Measurements from ENCODE around the gene DPH1. TPM values are rescaled to one million over a fixed set of nuclear protein-coding genes. Genes with fewer than 3 reads are reported as not detected.
"Not testable (repeated sequence)": the region's sequence is repeated elsewhere in the genome, so short reads cannot be mapped to it uniquely, and the experiment has no call there.

DPH1 gene
- 36.8 TPM for polyA plus RNA-seq (2013, experiment 1 of 4)
- polyA plus RNA-seq (2013, experiment 2 of 4): 37.0 TPM
- 31.4 TPM for polyA plus RNA-seq (2013, experiment 3 of 4)
- 40.0 TPM for polyA plus RNA-seq (2013, experiment 4 of 4)

DNA sequence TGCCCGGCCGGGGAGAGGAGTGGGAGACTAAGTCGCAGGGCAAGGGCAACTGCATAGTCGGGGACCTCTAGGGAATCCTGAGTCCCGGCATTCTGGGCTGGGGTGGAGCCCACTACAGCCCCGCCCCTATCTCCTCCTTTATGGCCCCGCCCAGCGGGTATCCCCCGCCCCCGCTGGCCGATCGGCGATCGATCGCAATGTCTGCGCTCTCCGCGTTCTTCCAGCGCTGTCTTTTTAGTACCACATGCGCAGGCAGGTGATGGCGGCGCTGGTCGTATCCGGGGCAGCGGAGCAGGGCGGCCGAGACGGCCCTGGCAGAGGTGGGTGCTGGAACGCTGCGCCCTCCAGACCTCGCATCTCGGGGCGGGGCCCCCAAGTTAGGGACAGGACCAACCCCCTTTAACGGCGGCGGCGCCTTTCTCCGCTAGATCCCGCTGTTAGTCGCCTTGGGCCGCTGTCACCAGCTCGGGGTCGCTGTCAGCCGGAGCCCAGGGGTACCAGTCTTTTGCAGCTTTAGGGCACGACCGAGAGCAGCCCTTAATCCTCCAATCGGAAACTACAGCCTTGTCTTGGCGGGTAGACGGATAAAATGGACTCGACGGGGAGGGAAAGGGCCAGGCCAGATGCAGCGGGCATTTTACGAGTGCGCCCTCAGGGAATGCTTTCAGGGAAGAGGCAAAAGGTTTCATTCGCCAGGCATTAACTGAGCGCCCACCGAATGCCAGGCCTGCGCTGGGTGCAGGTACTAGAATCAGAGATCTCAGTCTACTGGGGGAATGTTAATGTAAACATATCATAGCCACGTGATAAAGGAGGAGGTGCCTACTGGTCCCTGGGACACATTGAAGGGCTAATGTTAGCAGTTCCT lies at the start of gene DPH1:
Gene DPH1, plus strand, starts transcription at position 243 of the 868 bp plus-strand sequence. Its CDS starts 17 bp downstream, at position 260.
- no peak within 1 kb of the TSS for H3K27ac ChIP-seq (ENCODE audit: insufficient read depth, low read depth, low read length, poor library complexity, severe bottlenecking)
- no peaks in the 10 kb centered on the region for H3K36me3 ChIP-seq (ENCODE audit: control insufficient read depth, insufficient read depth, low read length)
- H3K4me1 ChIP-seq (ENCODE audit: control insufficient read depth, insufficient read depth, low read length): peaks cover 28% of the 10 kb centered on the region
- no peaks in the 10 kb centered on the region for H3K9me3 ChIP-seq (ENCODE audit: control insufficient read depth, low read length)
- peaks cover 45% of the 10 kb centered on the region for H3K27me3 ChIP-seq (ENCODE audit: control insufficient read depth, insufficient read depth, low read length, poor library complexity, severe bottlenecking)
- H3K4me3 ChIP-seq (ENCODE audit: insufficient read depth, low read depth, low read length): peak within 1 kb of the TSS; percentile 95
- WGBS, 2 experiments: 2% methylated on average over 59 of the region's 59 CpGs

- 94 to 97% methylated on average over 8 of the region's 8 CpGs for WGBS, 2 experiments
Measured at GRCh38 chr17:1980665-1981250, 49.2 kb upstream of the DPH1 start.

GRCh38 chr17:1982793-1983366 lies 47.1 kb upstream of the DPH1 start:
- H3K4me1 ChIP-seq (ENCODE audit: control insufficient read depth, insufficient read depth, low read length): peaks cover 20% of the 10 kb centered on the region
- 76 to 77% methylated on average over 13 of the region's 13 CpGs for WGBS, 2 experiments
- not testable (repeated sequence) for H3K4me3 ChIP-seq (ENCODE audit: insufficient read depth, low read depth, low read length); H3K36me3 ChIP-seq (ENCODE audit: control insufficient read depth, insufficient read depth, low read length); H3K27me3 ChIP-seq (ENCODE audit: control insufficient read depth, insufficient read depth, low read length, poor library complexity, severe bottlenecking); H3K27ac ChIP-seq (ENCODE audit: insufficient read depth, low read depth, low read length, poor library complexity, severe bottlenecking); H3K9me3 ChIP-seq (ENCODE audit: control insufficient read depth, low read length)

More at GRCh38 chr17:1980665-1981250, 49.2 kb upstream of the DPH1 start:
- Histone ChIP-seq H3K9me3 (ENCODE audit: control insufficient read depth, low read length) (no peaks in the 10 kb centered on the region), H3K27me3 (ENCODE audit: control insufficient read depth, insufficient read depth, low read length, poor library complexity, severe bottlenecking) (peaks cover 5% of the 10 kb centered on the region), H3K4me1 (ENCODE audit: control insufficient read depth, insufficient read depth, low read length) (peaks cover 29% of the 10 kb centered on the region), H3K36me3 (ENCODE audit: control insufficient read depth, insufficient read depth, low read length) (no peaks in the 10 kb centered on the region), H3K4me3 (ENCODE audit: insufficient read depth, low read depth, low read length) (no peak overlapping the region), H3K27ac (ENCODE audit: insufficient read depth, low read depth, low read length, poor library complexity, severe bottlenecking) (no peak overlapping the region)

DNA sequence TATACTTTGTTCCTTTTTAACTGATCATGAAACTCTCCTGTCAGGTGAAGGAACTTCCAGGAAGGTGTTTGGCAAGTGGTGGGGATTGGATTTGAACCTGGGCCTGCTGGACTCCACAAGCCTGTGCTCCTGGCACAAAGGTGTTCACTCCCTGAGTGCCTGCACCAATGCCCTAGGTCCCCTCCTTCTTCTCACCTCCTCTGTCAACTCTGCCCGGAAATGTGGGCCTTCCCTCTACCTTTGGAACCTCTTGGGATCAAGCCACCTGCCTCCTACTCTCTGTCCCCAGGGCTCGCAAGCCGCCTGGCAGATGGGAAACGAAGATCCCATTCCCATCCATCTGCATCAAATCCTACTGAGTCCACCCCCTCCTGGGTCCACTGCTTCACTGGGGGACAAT lies 44.9 kb upstream of the DPH1 start:
- H3K27me3 ChIP-seq (ENCODE audit: control insufficient read depth, insufficient read depth, low read length, poor library complexity, severe bottlenecking): no peaks in the 10 kb centered on the region
- no peaks in the 10 kb centered on the region for H3K36me3 ChIP-seq (ENCODE audit: control insufficient read depth, insufficient read depth, low read length)
- H3K4me3 ChIP-seq (ENCODE audit: insufficient read depth, low read depth, low read length): no peak overlapping the region
- peaks cover 15% of the 10 kb centered on the region for H3K4me1 ChIP-seq (ENCODE audit: control insufficient read depth, insufficient read depth, low read length)
- no peak overlapping the region for H3K27ac ChIP-seq (ENCODE audit: insufficient read depth, low read depth, low read length, poor library complexity, severe bottlenecking)
- 86 to 89% methylated on average over 4 of the region's 4 CpGs for WGBS, 2 experiments
- H3K9me3 ChIP-seq (ENCODE audit: control insufficient read depth, low read length): no peaks in the 10 kb centered on the region

- Histone ChIP-seq H3K4me1 (ENCODE audit: control insufficient read depth, insufficient read depth, low read length) (peaks cover 15% of the 10 kb centered on the region), H3K27ac (ENCODE audit: insufficient read depth, low read depth, low read length, poor library complexity, severe bottlenecking) (no peak overlapping the region), H3K4me3 (ENCODE audit: insufficient read depth, low read depth, low read length) (no peak overlapping the region), H3K27me3 (ENCODE audit: control insufficient read depth, insufficient read depth, low read length, poor library complexity, severe bottlenecking) (no peaks in the 10 kb centered on the region), H3K9me3 (ENCODE audit: control insufficient read depth, low read length) (no peaks in the 10 kb centered on the region), H3K36me3 (ENCODE audit: control insufficient read depth, insufficient read depth, low read length) (no peaks in the 10 kb centered on the region)
- WGBS, 2 experiments: 60 to 61% methylated on average over 4 of the region's 4 CpGs
Measured at GRCh38 chr17:1985686-1986085, 44.3 kb upstream of the DPH1 start.

DNA sequence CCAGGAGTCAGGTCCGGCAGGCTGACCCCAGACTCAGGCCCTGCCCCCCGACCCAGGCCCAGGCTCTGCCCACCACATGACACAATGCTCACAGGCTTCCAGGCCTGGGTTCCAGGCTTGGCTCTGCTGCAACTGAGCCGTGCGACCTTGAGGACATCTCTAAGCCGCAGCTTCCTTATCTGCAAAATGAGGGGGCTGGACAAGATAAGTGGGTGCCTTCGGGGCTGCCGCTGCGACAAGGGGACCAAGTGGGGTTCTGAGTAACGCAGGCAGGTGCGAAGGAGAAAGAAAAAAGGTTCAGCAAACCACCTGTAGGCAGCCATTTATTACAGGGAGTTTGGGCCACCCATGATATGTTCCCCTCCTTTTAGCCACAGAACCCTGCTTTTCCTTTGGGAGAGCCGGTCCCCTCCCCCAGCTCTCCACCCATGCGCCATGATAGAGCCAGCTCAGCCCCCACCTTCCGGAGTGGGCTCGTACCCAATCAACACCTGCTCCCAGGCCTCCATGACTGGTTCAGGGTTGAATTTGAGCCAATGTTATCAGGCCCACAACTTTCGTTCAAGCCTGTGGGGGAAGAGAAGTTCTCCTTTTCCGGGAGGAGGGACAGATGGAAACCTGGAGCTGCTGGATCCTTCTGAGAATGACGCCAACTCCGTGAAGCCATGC lies 43.0 kb upstream of the DPH1 start:
- Histone ChIP-seq H3K27ac (ENCODE audit: insufficient read depth, low read depth, low read length, poor library complexity, severe bottlenecking) (no peak overlapping the region), H3K4me3 (ENCODE audit: insufficient read depth, low read depth, low read length) (no peak overlapping the region), H3K27me3 (ENCODE audit: control insufficient read depth, insufficient read depth, low read length, poor library complexity, severe bottlenecking) (no peaks in the 10 kb centered on the region), H3K4me1 (ENCODE audit: control insufficient read depth, insufficient read depth, low read length) (peaks cover 10% of the 10 kb centered on the region), H3K36me3 (ENCODE audit: control insufficient read depth, insufficient read depth, low read length) (no peaks in the 10 kb centered on the region), H3K9me3 (ENCODE audit: control insufficient read depth, low read length) (no peaks in the 10 kb centered on the region)
- 93 to 94% methylated on average over 18 of the region's 18 CpGs for WGBS, 2 experiments

DNA sequence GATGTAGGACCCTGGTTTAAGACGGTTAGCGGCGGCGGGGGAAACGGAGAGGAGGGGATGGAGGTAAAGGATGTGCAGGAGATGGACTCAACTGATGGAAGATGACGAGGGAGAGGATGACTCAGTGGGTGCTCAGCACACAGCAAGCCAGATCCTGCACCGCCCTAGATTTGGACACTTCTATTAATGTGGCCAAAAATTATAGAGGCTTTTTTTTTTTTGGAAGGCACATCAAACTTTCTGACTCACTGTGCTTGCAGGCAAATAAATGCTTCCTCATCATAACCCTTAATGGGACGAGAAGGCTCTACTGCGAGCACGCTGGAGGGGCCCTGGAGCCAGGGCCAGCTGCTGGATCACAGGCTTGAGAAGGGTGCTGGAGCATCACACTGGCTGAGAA lies 40.8 kb upstream of the DPH1 start:
- no peak overlapping the region for H3K4me3 ChIP-seq (ENCODE audit: insufficient read depth, low read depth, low read length)
- no peaks in the 10 kb centered on the region for H3K9me3 ChIP-seq (ENCODE audit: control insufficient read depth, low read length)
- 95 to 96% methylated on average over 10 of the region's 10 CpGs for WGBS, 2 experiments
- H3K27me3 ChIP-seq (ENCODE audit: control insufficient read depth, insufficient read depth, low read length, poor library complexity, severe bottlenecking): no peaks in the 10 kb centered on the region
- H3K36me3 ChIP-seq (ENCODE audit: control insufficient read depth, insufficient read depth, low read length): no peaks in the 10 kb centered on the region
- H3K4me1 ChIP-seq (ENCODE audit: control insufficient read depth, insufficient read depth, low read length): peaks cover 4% of the 10 kb centered on the region
- no peak overlapping the region for H3K27ac ChIP-seq (ENCODE audit: insufficient read depth, low read depth, low read length, poor library complexity, severe bottlenecking)

GRCh38 chr17:1992541-1992940 lies 37.4 kb upstream of the DPH1 start:
- Histone ChIP-seq H3K4me3 (ENCODE audit: insufficient read depth, low read depth, low read length) (no peak overlapping the region), H3K9me3 (ENCODE audit: control insufficient read depth, low read length) (no peaks in the 10 kb centered on the region), H3K27me3 (ENCODE audit: control insufficient read depth, insufficient read depth, low read length, poor library complexity, severe bottlenecking) (no peaks in the 10 kb centered on the region), H3K36me3 (ENCODE audit: control insufficient read depth, insufficient read depth, low read length) (no peaks in the 10 kb centered on the region), H3K27ac (ENCODE audit: insufficient read depth, low read depth, low read length, poor library complexity, severe bottlenecking) (no peak overlapping the region), H3K4me1 (ENCODE audit: control insufficient read depth, insufficient read depth, low read length) (peaks cover 21% of the 10 kb centered on the region)
- 83 to 85% methylated on average over 10 of the region's 10 CpGs for WGBS, 2 experiments

DNA sequence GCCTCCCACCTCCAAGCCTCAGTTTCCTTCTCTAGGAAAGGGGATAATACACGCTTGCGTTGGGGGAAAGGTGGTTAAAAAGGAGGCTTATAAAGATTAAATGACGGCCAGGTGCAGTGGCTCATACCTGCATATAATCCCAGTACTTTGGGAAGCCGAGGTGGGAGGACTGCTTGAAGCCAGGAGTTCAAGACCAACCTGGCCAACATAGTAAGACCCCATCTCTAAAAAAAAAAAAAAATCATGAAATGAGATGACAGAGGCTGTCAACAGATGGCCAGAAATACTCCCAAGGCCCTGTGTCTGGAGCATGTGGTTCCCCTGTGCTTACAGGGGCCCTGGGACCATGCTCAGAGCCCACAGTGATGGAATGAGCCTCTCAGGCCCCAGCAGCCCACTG lies 35.2 kb upstream of the DPH1 start:
- Histone ChIP-seq H3K36me3 (ENCODE audit: control insufficient read depth, insufficient read depth, low read length) (no peaks in the 10 kb centered on the region), H3K27ac (ENCODE audit: insufficient read depth, low read depth, low read length, poor library complexity, severe bottlenecking) (no peak overlapping the region), H3K27me3 (ENCODE audit: control insufficient read depth, insufficient read depth, low read length, poor library complexity, severe bottlenecking) (peaks cover 10% of the 10 kb centered on the region), H3K4me1 (ENCODE audit: control insufficient read depth, insufficient read depth, low read length) (peaks cover 25% of the 10 kb centered on the region), H3K4me3 (ENCODE audit: insufficient read depth, low read depth, low read length) (no peak overlapping the region), H3K9me3 (ENCODE audit: control insufficient read depth, low read length) (no peaks in the 10 kb centered on the region)
- WGBS, 2 experiments: 91% methylated on average over 4 of the region's 4 CpGs

Measured in ectodermal cell (in vitro differentiated cells).